Progenitor cell of endocrine pancreas (in vitro differentiated cells): ENCODE results near the gene ATF5. TPM values are rescaled to one million over a fixed set of nuclear protein-coding genes. Genes with fewer than 3 reads are reported as not detected.
"Not testable (repeated sequence)": the region's sequence is repeated elsewhere in the genome, so short reads cannot be mapped to it uniquely, and the experiment has no call there.

Source experiments
- DNase-seq: peaks from one replicate; pipeline ENCODE4 v3.0.0; 2021; ENCODE audit warnings: low spot score; ENCODE audit not compliant: unreplicated experiment
- H3K27ac Mint-ChIP-seq: 2 replicates; pipeline ENCODE4 v1.8.0; 2021; ENCODE audit warnings: mild to moderate bottlenecking, moderate library complexity, mixed read lengths
- H3K27me3 Mint-ChIP-seq: 2 replicates; pipeline ENCODE4 v1.8.0; 2021; ENCODE audit warnings: mixed read lengths
- H3K36me3 Mint-ChIP-seq: 2 replicates; pipeline ENCODE4 v1.8.0; 2022; ENCODE audit warnings: mixed read lengths; ENCODE audit not compliant: insufficient read depth
- H3K4me1 Mint-ChIP-seq: 2 replicates; pipeline ENCODE4 v1.8.0; 2021; ENCODE audit warnings: low read depth, mixed read lengths
- H3K4me3 Mint-ChIP-seq: 2 replicates; pipeline ENCODE4 v1.8.0; 2021; ENCODE audit warnings: low read depth, mild to moderate bottlenecking, moderate library complexity, mixed read lengths
- H3K9me3 Mint-ChIP-seq: 2 replicates; pipeline ENCODE4 v1.8.0; 2021; ENCODE audit warnings: low read depth, mixed read lengths
- total RNA-seq: library from RNA; stranded (reverse); gene quantifications from 2 replicates; pipeline ENCODE4 v1.2.1, GENCODE V29; 2021
- TF ChIP-seq, protein P1 (sequence below): fragments of 200-600 bp; sonication (generic); IDR thresholded peaks from one replicate; pipeline ENCODE4 v1.5.0; 2021; ENCODE audit warnings: antibody characterized with exemption, mild to moderate bottlenecking; ENCODE audit not compliant: unreplicated experiment

The ATF5 gene
- total RNA-seq, 1 donor from 2014 or later: 14.5 TPM

DNA sequence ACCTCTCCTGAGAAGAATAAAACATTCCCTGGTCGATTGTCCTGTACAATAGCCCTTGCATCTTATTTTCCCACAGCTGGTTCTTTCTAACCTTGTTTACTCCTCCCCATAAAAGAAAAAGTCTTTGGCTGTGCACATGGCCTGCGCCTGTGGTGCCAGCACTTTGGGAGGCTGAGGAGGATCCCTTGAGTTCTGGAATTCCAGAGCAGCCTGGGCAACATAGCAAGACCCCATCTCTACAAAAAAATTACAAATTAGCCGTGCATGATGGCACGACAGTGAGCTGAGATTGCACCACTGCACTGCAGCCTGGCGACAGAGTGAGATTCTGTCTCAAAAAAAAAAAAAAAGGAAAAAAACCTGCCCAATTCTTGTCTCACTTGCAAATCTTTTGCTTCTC lies 7.5 kb downstream of the ATF5 start:
- Mint-ChIP-seq H3K4me1 (no peaks in the 10 kb centered on the region), H3K27ac (no peak overlapping the region), H3K9me3 (no peaks in the 10 kb centered on the region), H3K4me3 (no peak overlapping the region), H3K36me3 (peaks cover 3% of the 10 kb centered on the region), H3K27me3 (peaks cover 12% of the 10 kb centered on the region)
- DNase-seq: no peak
- TF ChIP-seq, protein P1, sequence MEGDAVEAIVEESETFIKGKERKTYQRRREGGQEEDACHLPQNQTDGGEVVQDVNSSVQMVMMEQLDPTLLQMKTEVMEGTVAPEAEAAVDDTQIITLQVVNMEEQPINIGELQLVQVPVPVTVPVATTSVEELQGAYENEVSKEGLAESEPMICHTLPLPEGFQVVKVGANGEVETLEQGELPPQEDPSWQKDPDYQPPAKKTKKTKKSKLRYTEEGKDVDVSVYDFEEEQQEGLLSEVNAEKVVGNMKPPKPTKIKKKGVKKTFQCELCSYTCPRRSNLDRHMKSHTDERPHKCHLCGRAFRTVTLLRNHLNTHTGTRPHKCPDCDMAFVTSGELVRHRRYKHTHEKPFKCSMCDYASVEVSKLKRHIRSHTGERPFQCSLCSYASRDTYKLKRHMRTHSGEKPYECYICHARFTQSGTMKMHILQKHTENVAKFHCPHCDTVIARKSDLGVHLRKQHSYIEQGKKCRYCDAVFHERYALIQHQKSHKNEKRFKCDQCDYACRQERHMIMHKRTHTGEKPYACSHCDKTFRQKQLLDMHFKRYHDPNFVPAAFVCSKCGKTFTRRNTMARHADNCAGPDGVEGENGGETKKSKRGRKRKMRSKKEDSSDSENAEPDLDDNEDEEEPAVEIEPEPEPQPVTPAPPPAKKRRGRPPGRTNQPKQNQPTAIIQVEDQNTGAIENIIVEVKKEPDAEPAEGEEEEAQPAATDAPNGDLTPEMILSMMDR: no peak

DNA sequence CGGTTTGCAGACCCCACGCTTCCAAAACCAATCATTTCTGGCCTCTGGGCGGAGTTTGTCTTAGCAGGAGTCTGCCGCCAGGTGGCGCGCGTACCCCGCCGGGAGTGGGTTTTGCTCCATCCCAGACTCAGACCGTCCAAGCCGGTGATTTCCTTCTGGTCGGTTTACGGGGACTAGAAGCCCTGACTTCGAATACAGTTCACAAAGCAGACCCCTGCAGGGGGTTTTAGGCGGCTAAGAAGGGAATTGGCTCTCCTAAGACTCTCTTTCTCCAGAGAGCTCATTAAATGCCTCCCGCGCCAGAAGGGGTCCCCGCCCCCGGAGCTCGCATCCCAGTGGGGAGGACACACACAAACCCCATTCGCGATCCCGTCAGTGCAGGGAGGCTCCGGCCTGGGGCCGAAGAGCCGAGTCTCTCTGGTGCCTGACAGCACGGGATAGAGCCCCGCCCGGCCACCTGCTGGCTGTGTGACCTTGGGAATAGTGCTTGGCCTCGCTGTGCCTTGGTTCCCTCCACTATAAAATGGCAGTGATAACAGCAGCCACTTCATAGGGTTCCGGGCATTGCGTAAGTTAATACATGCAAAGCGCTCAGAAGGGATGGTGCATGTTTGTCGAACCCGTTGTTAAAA lies 8.9 kb downstream of the ATF5 start:
- H3K27me3 Mint-ChIP-seq: peaks cover 12% of the 10 kb centered on the region
- no peak overlapping the region for H3K4me3 Mint-ChIP-seq
- TF ChIP-seq, protein P1: peak; percentile 98
- H3K9me3 Mint-ChIP-seq: no peaks in the 10 kb centered on the region
- no peaks in the 10 kb centered on the region for H3K4me1 Mint-ChIP-seq
- H3K27ac Mint-ChIP-seq: no peak overlapping the region
- H3K36me3 Mint-ChIP-seq: no peaks in the 10 kb centered on the region
- DNase-seq: peak; percentile 88

DNA sequence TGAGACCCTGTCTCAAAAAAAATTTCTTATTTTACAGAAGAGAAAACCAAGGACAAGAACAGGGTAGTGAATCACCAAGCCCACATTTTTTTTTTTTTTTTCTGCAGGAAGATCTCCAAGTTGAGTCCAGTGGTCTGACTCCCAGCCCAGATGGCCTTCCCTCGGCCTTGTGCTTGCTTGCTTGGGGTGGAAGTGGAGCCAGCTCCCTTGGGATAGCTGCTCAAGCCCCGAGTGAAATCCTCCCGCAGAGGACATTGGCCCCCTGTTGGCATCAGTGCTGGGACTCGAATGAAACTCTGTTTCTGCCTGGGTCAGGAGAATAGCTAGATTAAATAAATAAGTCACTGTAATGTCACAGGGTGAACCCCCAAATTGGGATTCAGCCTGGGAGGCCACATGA lies 9.7 kb downstream of the ATF5 start:
- no peak overlapping the region for H3K27ac Mint-ChIP-seq
- peaks cover 12% of the 10 kb centered on the region for H3K27me3 Mint-ChIP-seq
- H3K36me3 Mint-ChIP-seq: no peaks in the 10 kb centered on the region
- H3K9me3 Mint-ChIP-seq: no peaks in the 10 kb centered on the region
- H3K4me3 Mint-ChIP-seq: no peak overlapping the region
- TF ChIP-seq, protein P1: no peak
- DNase-seq: no peak
- no peaks in the 10 kb centered on the region for H3K4me1 Mint-ChIP-seq

DNA sequence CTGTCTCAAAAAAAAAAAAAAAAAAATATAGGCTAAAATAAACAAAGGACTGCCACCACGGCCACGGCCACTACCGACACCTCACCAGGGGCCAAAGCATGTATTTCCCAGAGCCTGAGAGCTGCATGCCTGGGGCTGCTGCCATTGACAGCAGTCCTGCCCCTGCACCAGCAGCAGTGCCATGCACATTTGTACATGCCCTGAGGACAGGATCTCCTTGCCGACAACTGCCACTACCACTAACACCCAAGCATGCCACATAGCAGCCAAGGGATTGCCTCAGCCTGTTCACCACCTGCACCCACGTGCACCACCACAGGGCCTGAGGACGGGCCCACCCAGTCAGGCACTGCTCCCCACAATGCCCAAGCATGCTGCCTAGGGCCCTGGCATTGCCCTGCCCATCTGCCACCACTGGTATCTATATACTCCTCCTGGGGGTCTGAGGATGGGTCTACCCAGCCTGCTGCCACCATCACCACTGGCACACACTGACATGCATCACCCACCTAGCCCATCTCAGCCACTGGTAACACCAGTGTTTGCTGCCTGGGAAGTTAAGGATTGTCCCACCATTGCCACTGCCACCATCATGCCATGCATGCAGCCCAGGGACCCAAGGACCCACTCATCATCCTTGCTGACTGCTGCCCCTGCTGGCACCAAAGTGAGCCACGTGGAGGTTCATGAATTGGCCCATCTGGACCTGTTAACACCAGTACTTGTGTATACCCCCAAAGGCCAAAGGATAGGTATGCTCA lies 10.9 kb downstream of the ATF5 start:
- TF ChIP-seq, protein P1: no peak
- no peaks in the 10 kb centered on the region for H3K36me3 Mint-ChIP-seq
- peaks cover 12% of the 10 kb centered on the region for H3K27me3 Mint-ChIP-seq
- H3K9me3 Mint-ChIP-seq: no peaks in the 10 kb centered on the region
- H3K4me1 Mint-ChIP-seq: no peaks in the 10 kb centered on the region
- H3K4me3 Mint-ChIP-seq: no peak overlapping the region
- no peak overlapping the region for H3K27ac Mint-ChIP-seq
- DNase-seq: no peak

DNA sequence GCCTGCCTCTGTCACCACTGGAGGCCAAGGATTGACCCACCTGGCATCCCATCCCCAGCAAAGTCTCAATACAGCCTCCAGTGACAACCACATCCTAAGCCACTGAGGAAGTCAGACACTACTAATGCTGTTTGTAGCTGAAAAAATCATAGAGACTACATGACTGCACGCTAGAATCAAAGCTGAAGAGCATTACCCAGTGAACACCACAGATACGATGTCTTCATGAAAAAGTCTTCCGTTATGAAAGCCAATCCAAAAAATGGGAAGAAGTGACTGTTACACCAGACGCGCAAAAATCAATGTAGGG lies 11.4 kb downstream of the ATF5 start:
- peaks cover 12% of the 10 kb centered on the region for H3K27me3 Mint-ChIP-seq
- H3K27ac Mint-ChIP-seq: no peak overlapping the region
- TF ChIP-seq, protein P1: no peak

DNA sequence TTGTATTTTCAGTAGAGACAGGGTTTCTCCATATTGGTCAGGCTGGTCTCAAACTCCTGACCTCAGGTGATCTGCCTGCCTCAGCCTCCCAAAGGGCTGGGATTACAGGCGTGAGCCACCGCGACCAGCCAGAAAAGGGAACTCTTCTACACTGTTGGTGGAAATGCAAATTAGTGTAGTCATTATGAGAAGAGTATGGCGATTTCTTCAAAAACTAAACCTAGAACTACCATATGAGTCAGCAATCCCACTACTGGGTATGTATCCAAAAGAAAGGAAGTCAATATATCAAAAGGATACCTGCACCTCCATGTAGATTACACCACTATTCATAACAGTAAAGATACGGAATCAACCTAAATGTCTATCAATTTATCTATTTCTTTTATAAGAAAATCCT lies 15.6 kb downstream of the ATF5 start:
- H3K9me3 Mint-ChIP-seq: not testable (repeated sequence)

More for the DNA sequence above, 11.4 kb downstream of the ATF5 start:
- Mint-ChIP-seq H3K36me3 (no peaks in the 10 kb centered on the region), H3K4me3 (no peak overlapping the region), H3K9me3 (no peaks in the 10 kb centered on the region), H3K4me1 (no peaks in the 10 kb centered on the region)
- DNase-seq: no peak

More for the DNA sequence above, 15.6 kb downstream of the ATF5 start:
- H3K27ac Mint-ChIP-seq, H3K4me3 Mint-ChIP-seq, H3K27me3 Mint-ChIP-seq, DNase-seq, H3K4me1 Mint-ChIP-seq, H3K36me3 Mint-ChIP-seq: not testable (repeated sequence)
